HEK293T (cell line): Measurements from ENCODE around the gene NR1H4.

Experiments used
- ARNT ChIP-seq: fragments of 450-650 bp; IDR thresholded peaks from 2 replicates; pipeline ENCODE4 v1.6.1; 2017; ENCODE audit warnings: mild to moderate bottlenecking
- BHLHE40 ChIP-seq: fragments of 450-650 bp; IDR thresholded peaks from 2 replicates; pipeline ENCODE4 v1.6.1; 2016; ENCODE audit warnings: mild to moderate bottlenecking, moderate library complexity, borderline replicate concordance
- FOXA1 ChIP-seq: fragments of 450-650 bp; IDR thresholded peaks from 2 replicates; pipeline ENCODE4 v1.6.1; 2016; ENCODE audit warnings: mild to moderate bottlenecking
- FOXK2 ChIP-seq: fragments of 450-650 bp; IDR thresholded peaks from 2 replicates; pipeline ENCODE4 v1.6.1; 2016; ENCODE audit warnings: mild to moderate bottlenecking
- FOXM1 ChIP-seq: fragments of 450-650 bp; IDR thresholded peaks from 2 replicates; pipeline ENCODE4 v1.6.1; 2017; ENCODE audit warnings: mild to moderate bottlenecking, borderline replicate concordance
- HDGF ChIP-seq: fragments of 450-650 bp; IDR thresholded peaks from 2 replicates; pipeline ENCODE4 v1.6.1; 2017; ENCODE audit warnings: antibody characterized with exemption, borderline replicate concordance
- L3MBTL2 ChIP-seq: fragments of 450-650 bp; conservative IDR thresholded peaks from 2 replicates; pipeline ENCODE4 v1.6.1; 2016; ENCODE audit warnings: mild to moderate bottlenecking
- PKNOX1 ChIP-seq: fragments of 450-650 bp; IDR thresholded peaks from 2 replicates; pipeline ENCODE4 v1.6.1; 2016
- SP1 ChIP-seq: fragments of 450-650 bp; IDR thresholded peaks from 2 replicates; pipeline ENCODE4 v1.6.1; 2017
- SUZ12 ChIP-seq: fragments of 450-650 bp; IDR thresholded peaks from 2 replicates; pipeline ENCODE4 v1.6.1; 2016; ENCODE audit warnings: mild to moderate bottlenecking
- TARDBP ChIP-seq: fragments of 450-650 bp; IDR thresholded peaks from 2 replicates; pipeline ENCODE4 v1.6.1; 2016
- ZNF384 ChIP-seq: fragments of 450-650 bp; IDR thresholded peaks from 2 replicates; pipeline ENCODE4 v1.6.1; 2016

DNA sequence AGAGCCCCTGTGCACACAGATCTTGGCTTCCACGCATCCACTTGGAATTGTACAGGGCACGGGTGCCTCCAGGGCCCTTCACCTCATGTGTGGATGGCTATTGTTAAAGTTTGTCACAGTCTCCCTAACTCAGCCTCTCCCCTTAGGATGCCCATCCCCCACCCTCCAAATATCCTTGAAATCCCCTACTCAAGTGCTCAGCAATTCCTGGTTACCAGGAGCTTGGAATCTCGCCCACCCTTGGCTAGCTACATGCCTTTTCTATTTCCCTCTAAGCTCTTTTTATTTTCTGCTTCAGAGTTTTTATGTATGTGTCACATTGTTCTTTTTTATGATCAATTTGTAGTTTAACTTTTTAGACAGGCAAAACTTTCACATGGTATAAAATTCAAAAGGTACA, 13.0 kb upstream of the NR1H4 start:
- no peak for TF ChIP-seq FOXA1
- no peak for TF ChIP-seq TARDBP
- no peak for TF ChIP-seq FOXM1
- TF ChIP-seq PKNOX1 = no peak
- TF ChIP-seq ARNT = no peak
- no peak for TF ChIP-seq SUZ12
- TF ChIP-seq SP1 = no peak
- TF ChIP-seq FOXK2 = no peak
- TF ChIP-seq ZNF384 = no peak
- no peak for TF ChIP-seq BHLHE40
- no peak for TF ChIP-seq HDGF
- TF ChIP-seq L3MBTL2 = no peak
